Endothelial cell of umbilical vein (primary cell): ENCODE measurements around the gene SAMD4A.

Experiments
- CTCF ChIP-seq, 2 donors: IDR thresholded peaks; 1 replicate in 1 of 2; 2 replicates in 1 of 2; pipeline ENCODE4 v1.5.1; 2011; ENCODE audit warnings: low read length in 2 of 2, mild to moderate bottlenecking in 2 of 2, moderate library complexity in 2 of 2, control low read depth in 1 of 2, inconsistent platforms in 1 of 2, low read depth in 1 of 2; ENCODE audit not compliant: insufficient read depth in 1 of 2; ENCODE audit errors: extremely low read depth in 1 of 2
- EZH2 ChIP-seq: IDR thresholded peaks from 2 replicates; pipeline ENCODE4 v1.6.1; 2012; ENCODE audit warnings: borderline replicate concordance, low read depth, mild to moderate bottlenecking, moderate library complexity, low read length, inconsistent platforms; ENCODE audit not compliant: severe bottlenecking
- GATA2 ChIP-seq: IDR thresholded peaks from 2 replicates; pipeline ENCODE4 v1.7.0; 2011; ENCODE audit warnings: low read depth, mild to moderate bottlenecking, moderate library complexity, mixed read lengths, low read length; ENCODE audit not compliant: insufficient read length, insufficient read depth
- MAX ChIP-seq: IDR thresholded peaks from 2 replicates; pipeline ENCODE4 v1.6.1; 2011; ENCODE audit not compliant: insufficient read depth, insufficient read length
- MYC ChIP-seq: IDR thresholded peaks from one replicate; pipeline ENCODE4 v1.6.1; 2011; ENCODE audit warnings: mild to moderate bottlenecking, low read depth, low read length
- POLR2A ChIP-seq: IDR thresholded peaks from 2 replicates; pipeline ENCODE4 v1.6.1; 2012; ENCODE audit warnings: low read depth, mild to moderate bottlenecking, control low read depth, low read length
- POLR2AphosphoS5 ChIP-seq: IDR thresholded peaks from 2 replicates; pipeline ENCODE4 v1.6.1; 2012; ENCODE audit warnings: low read depth, mild to moderate bottlenecking, control low read depth, low read length, moderate library complexity; ENCODE audit not compliant: insufficient read depth

GRCh38 chr14:54715811-54716210, 148.9 kb downstream of the SAMD4A start:
- no peak for TF ChIP-seq CTCF (IDR thresholded peaks at IDR 0.05; ENCODE audit: extremely low read depth in 1 of 2, insufficient read depth in 1 of 2, low read depth in 1 of 2, low read length in 2 of 2)
- TF ChIP-seq EZH2: no peak
- no peak for TF ChIP-seq POLR2AphosphoS5
- no peak for TF ChIP-seq POLR2A
- TF ChIP-seq MAX: no peak
- TF ChIP-seq GATA2: no peak
- no peak for TF ChIP-seq MYC
